ENCODE results near the gene COPZ2.

Gene COPZ2

GRCh38 chr17:48047741-48048383 is 10.3 kb upstream of the COPZ2 start, which contains the start of gene NFE2L1:
NFE2L1 (plus strand) TSS chr17:48048359; CDS start chr17:48051119, 2,760 bp downstream.
- CTCF ChIA-PET: interaction anchor here (0.9 to 3.8 kb wide), 8 partner anchors 11 to 50 kb away, joined by 3 to 28 read pairs (median 4); no protein-coding TSS in a partner anchor
- no peak for TF ChIP-seq CTCF (IDR thresholded peaks at IDR 0.05; ENCODE audit: insufficient read depth, low read length, missing control alignments)
- H3K4me3 ChIP-seq (ENCODE audit: low read depth, low read length): peak within 1 kb of the TSS; percentile 93
- DNase-seq (ENCODE audit: low read depth, low spot score): peak; percentile 98
- POLR2A ChIA-PET: interaction anchor here (0.6 to 3.9 kb wide), 14 partner anchors 10 to 565 kb away, joined by 3 to 36 read pairs (median 6); partner anchors contain the start of genes CBX1, CDK5RAP3 and COPZ2

- no peak for DNase-seq (ENCODE audit: low read depth, low spot score)
- CTCF ChIA-PET: interaction anchor here (1.0 to 2.4 kb wide), 5 partner anchors 11 to 51 kb away, joined by 3 to 14 read pairs (median 5); no protein-coding TSS in a partner anchor
- TF ChIP-seq CTCF (IDR thresholded peaks at IDR 0.05; ENCODE audit: insufficient read depth, low read length, missing control alignments): no peak
- H3K4me3 ChIP-seq (ENCODE audit: low read depth, low read length): peak overlapping the region; percentile 93
- POLR2A ChIA-PET: interaction anchor here (1.8 to 3.9 kb wide), 2 partner anchors 16 to 21 kb away, joined by 7 to 36 read pairs; no protein-coding TSS in a partner anchor
These were observed 9.6 kb upstream of the COPZ2 start for GRCh38 chr17:48047113-48047740.

GRCh38 chr17:48046296-48046695 is 8.7 kb upstream of the COPZ2 start:
- no peak overlapping the region for H3K4me3 ChIP-seq (ENCODE audit: low read depth, low read length)
- CTCF ChIA-PET: interaction anchor here (0.7 to 2.2 kb wide), 6 partner anchors 10 to 52 kb away, joined by 3 to 9 read pairs (median 4); no protein-coding TSS in a partner anchor
- DNase-seq (ENCODE audit: low read depth, low spot score): no peak
- POLR2A ChIA-PET: no interaction called here
- TF ChIP-seq CTCF (IDR thresholded peaks at IDR 0.05; ENCODE audit: insufficient read depth, low read length, missing control alignments): no peak

GRCh38 chr17:48045316-48046001 is 7.9 kb upstream of the COPZ2 start:
- no peak for TF ChIP-seq CTCF (IDR thresholded peaks at IDR 0.05; ENCODE audit: insufficient read depth, low read length, missing control alignments)
- ChIA-PET POLR2A (interaction anchor here (0.6 kb wide), 1 partner anchor 768 kb away, joined by 3 read pairs; no protein-coding TSS in a partner anchor), CTCF (interaction anchor here (0.7 to 2.2 kb wide), 5 partner anchors 9 to 52 kb away, joined by 3 to 9 read pairs (median 4); no protein-coding TSS in a partner anchor)
- no peak for DNase-seq (ENCODE audit: low read depth, low spot score)
- no peak overlapping the region for H3K4me3 ChIP-seq (ENCODE audit: low read depth, low read length)

GRCh38 chr17:48044851-48045250 is 7.3 kb upstream of the COPZ2 start:
- CTCF ChIA-PET: interaction anchor here (1.7 to 2.2 kb wide), 3 partner anchors 9 to 24 kb away, joined by 4 to 15 read pairs (median 9); no protein-coding TSS in a partner anchor
- no peak overlapping the region for H3K4me3 ChIP-seq (ENCODE audit: low read depth, low read length)
- no peak for DNase-seq (ENCODE audit: low read depth, low spot score)
- no peak for TF ChIP-seq CTCF (IDR thresholded peaks at IDR 0.05; ENCODE audit: insufficient read depth, low read length, missing control alignments)
- POLR2A ChIA-PET: no interaction called here

Data from AG04449 (cell line).